Testis (tissue), 2 donors: ENCODE measurements around the gene UBE2D1.

ENCODE experiments used
- POLR2A ChIP-seq: fragments of 450-650 bp; IDR thresholded peaks from one replicate; pipeline ENCODE4 v1.6.1; 2017; ENCODE audit warnings: antibody characterized with exemption, mild to moderate bottlenecking, moderate library complexity
- TF ChIP-seq, protein P1 (sequence below), 3 experiments: fragments of 450-650 bp in 2 of 3; fragments of 200-600 bp in 1 of 3; sonication (generic) in 1 of 3; IDR thresholded peaks; one replicate each; pipeline ENCODE4 v1.5.1; 2016 to 2019; ENCODE audit warnings: antibody characterized with exemption in 3 of 3, mild to moderate bottlenecking in 2 of 3, moderate library complexity in 1 of 3

- TF ChIP-seq, protein P1, sequence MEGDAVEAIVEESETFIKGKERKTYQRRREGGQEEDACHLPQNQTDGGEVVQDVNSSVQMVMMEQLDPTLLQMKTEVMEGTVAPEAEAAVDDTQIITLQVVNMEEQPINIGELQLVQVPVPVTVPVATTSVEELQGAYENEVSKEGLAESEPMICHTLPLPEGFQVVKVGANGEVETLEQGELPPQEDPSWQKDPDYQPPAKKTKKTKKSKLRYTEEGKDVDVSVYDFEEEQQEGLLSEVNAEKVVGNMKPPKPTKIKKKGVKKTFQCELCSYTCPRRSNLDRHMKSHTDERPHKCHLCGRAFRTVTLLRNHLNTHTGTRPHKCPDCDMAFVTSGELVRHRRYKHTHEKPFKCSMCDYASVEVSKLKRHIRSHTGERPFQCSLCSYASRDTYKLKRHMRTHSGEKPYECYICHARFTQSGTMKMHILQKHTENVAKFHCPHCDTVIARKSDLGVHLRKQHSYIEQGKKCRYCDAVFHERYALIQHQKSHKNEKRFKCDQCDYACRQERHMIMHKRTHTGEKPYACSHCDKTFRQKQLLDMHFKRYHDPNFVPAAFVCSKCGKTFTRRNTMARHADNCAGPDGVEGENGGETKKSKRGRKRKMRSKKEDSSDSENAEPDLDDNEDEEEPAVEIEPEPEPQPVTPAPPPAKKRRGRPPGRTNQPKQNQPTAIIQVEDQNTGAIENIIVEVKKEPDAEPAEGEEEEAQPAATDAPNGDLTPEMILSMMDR (IDR thresholded peaks at IDR 0.05), result no peak
- TF ChIP-seq POLR2A, result no peak
Observed at GRCh38 chr10:58348571-58349033, 13.8 kb downstream of the UBE2D1 start.
